HG03280 (cell line): ENCODE data around the gene MOCOS.
"Not testable (repeated sequence)": the region's sequence is repeated elsewhere in the genome, so short reads cannot be mapped to it uniquely, and the experiment has no call there.

Experiments
- ATAC-seq: cut with Tn5 transposase; IDR thresholded peaks from one replicate; pipeline ENCODE4 v1.9.1; 2021; ENCODE audit warnings: mild to moderate bottlenecking, moderate library complexity; ENCODE audit not compliant: unreplicated experiment

The MOCOS gene

GRCh38 chr18:36187193-36187825, at the start of gene MOCOS:
Gene MOCOS (plus strand): TSS chr18:36187497. CDS start chr18:36187540, 43 bp downstream.
- ATAC-seq = peak; percentile 72

- no peak for ATAC-seq
Observed at GRCh38 chr18:36139245-36139644, 48.1 kb upstream of the MOCOS start.

- no peak for ATAC-seq
Observed at GRCh38 chr18:36141576-36141975, 45.7 kb upstream of the MOCOS start.

GRCh38 chr18:36142751-36143150, 44.5 kb upstream of the MOCOS start:
- ATAC-seq = no peak

GRCh38 chr18:36143391-36143790, 43.9 kb upstream of the MOCOS start:
- ATAC-seq = no peak

- ATAC-seq = peak; percentile 92
Observed at GRCh38 chr18:36149514-36150289, 37.6 kb upstream of the MOCOS start.

- ATAC-seq = no peak
Observed at GRCh38 chr18:36152781-36153180, 34.5 kb upstream of the MOCOS start.

- no peak for ATAC-seq
Observed at GRCh38 chr18:36153203-36153602, 34.1 kb upstream of the MOCOS start.

- no peak for ATAC-seq
Observed at GRCh38 chr18:36153771-36154170, 33.5 kb upstream of the MOCOS start.

GRCh38 chr18:36155851-36156757, 31.2 kb upstream of the MOCOS start:
- no peak for ATAC-seq

GRCh38 chr18:36157441-36157840, 29.9 kb upstream of the MOCOS start:
- no peak for ATAC-seq

GRCh38 chr18:36158266-36158867, 28.9 kb upstream of the MOCOS start:
- no peak for ATAC-seq

GRCh38 chr18:36160959-36161371, 26.3 kb upstream of the MOCOS start:
- ATAC-seq = no peak

- ATAC-seq = no peak
Observed at GRCh38 chr18:36162981-36163380, 24.3 kb upstream of the MOCOS start.

- no peak for ATAC-seq
Observed at GRCh38 chr18:36167692-36168218, 19.5 kb upstream of the MOCOS start.

- ATAC-seq = not testable (repeated sequence)
Observed at GRCh38 chr18:36168296-36168695, 19.0 kb upstream of the MOCOS start.

GRCh38 chr18:36169938-36170337, 17.4 kb upstream of the MOCOS start:
- ATAC-seq = no peak

- ATAC-seq = no peak
Observed at GRCh38 chr18:36175481-36175880, 11.8 kb upstream of the MOCOS start.

GRCh38 chr18:36176177-36176584, 11.1 kb upstream of the MOCOS start:
- no peak for ATAC-seq

GRCh38 chr18:36176711-36177110, 10.6 kb upstream of the MOCOS start:
- ATAC-seq = no peak

- no peak for ATAC-seq
Observed at GRCh38 chr18:36177913-36178312, 9.4 kb upstream of the MOCOS start.
